ENCODE results near the gene SEC23A.
"Not testable (repeated sequence)": the region's sequence is repeated elsewhere in the genome, so short reads cannot be mapped to it uniquely, and the experiment has no call there.

SEC23A gene

DNA sequence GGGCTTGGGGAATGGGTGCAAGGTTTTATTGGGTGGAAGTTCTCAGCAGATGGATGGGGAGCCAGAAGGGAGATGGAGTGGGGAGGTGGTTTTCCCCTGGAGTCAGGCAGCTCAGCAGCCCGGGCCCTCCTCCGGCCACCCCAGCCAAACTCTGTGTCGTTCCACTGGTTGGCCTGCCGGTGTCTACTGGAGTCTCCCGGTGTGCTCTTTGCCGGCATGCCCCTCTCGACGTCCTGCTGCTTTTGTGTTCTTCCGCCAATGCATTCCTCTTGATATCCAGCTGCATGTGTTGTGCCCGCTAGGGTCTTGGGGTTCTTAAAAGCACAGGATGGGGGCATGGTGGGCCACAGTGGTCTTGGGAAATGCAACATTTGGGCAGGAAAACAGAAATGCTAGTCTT, 72.8 kb downstream of the SEC23A start:
- DNase-seq (ENCODE audit: low read depth in 2 of 2) = no peak

DNA sequence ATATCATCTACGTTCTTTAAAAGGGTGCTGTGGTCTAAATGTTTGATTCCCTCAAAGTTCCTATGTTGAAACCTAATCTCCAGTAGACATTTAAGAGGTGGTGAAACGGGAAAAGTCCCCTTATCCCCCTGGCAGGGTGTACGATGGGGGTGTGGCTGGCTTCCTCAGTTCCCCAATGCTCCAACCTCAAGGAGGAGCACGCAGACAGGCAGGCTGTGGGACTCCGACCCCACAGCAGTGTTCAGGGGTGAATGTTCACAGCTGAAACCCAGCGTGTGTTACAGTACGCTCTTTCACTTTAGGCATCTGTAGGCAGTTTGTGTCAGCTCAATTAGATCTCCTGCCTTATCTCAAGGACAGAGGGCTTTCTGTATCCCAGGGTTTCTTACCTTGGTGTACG, 73.2 kb downstream of the SEC23A start:
- no peak for DNase-seq (ENCODE audit: low read depth in 2 of 2)

DNA sequence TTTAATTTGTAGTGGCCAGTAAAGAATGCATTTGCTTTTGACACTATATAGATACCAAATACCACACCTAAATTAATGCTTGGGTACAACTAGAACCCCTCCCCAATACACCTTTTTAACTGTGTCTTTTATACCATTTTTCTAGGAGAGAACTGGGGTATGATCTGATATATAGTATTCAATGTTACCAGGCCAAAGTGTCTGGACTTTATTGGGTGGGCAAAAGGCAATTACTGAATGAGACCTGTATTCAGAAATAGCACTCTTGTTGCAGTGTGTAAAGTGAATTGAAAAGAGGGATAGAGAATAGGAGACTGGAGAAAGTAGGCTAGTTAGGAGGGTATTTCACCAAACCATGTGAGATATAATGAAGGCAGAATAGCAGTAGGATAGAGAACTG, 74.4 kb downstream of the SEC23A start:
- no peak for DNase-seq (ENCODE audit: low read depth in 2 of 2)

DNA sequence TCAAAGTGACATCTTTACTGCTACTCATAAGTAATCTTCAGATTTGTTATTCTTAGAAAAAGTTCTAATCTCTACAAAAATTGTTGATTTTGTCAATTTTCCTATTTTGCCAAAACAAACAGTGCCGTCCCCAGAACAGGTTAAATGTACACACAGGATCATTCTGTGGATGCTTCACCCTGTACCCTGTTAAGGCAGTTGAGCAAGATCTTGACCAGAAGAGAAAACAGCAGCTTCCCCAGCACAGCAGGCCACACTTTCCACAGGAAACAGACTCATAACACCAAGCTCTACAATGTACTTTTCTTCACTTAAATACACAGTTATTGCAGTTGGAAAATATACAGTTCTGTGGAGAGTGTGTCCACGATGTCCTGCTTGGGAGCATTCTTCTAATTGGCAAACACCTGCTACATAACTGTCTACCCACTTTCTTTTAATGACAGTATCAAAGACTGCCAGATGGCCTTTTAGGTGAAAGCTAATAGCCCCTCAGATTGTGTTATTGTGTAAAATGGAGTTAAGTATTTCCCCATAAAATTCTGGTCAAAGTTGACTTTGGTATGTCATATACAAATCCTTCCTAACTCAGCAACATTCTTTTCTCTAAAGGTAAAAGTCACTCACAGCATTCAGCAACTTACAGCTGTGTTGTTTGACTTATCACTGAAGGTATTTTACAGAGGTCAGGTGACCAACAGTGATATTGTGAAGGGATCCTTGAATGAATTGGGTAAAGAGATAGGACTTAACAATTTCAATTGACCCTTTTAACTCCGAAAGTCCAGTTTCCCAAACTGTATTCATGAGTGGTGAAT, 77.0 kb downstream of the SEC23A start:
- DNase-seq (ENCODE audit: low read depth in 2 of 2) = no peak

DNA sequence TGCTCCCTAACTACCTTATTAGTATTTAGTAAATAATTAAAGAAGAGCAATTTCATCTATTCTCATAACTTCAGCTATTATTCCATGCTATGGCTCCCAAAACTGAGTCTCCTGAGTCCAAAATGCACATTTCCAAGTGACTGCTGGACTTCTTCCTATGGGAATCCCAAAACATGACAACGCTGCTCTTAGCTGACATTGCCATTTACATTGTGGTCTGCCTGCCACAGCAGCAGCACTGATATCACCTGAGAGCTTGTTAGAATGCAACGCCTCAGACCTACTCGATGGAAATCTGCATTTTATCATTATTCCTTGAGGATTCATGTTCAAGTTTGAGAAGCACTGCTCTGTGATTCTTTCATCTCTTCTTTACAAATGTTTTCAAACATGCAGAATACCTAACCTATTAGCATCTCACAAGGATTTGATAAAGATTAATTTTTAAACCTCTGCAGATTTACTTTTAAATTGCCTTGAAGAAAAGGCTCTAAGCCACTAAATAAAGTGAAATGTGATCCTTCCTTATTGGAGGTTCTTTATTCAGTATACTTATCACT, 77.7 kb downstream of the SEC23A start:
- no peak for DNase-seq (ENCODE audit: low read depth in 2 of 2)

DNA sequence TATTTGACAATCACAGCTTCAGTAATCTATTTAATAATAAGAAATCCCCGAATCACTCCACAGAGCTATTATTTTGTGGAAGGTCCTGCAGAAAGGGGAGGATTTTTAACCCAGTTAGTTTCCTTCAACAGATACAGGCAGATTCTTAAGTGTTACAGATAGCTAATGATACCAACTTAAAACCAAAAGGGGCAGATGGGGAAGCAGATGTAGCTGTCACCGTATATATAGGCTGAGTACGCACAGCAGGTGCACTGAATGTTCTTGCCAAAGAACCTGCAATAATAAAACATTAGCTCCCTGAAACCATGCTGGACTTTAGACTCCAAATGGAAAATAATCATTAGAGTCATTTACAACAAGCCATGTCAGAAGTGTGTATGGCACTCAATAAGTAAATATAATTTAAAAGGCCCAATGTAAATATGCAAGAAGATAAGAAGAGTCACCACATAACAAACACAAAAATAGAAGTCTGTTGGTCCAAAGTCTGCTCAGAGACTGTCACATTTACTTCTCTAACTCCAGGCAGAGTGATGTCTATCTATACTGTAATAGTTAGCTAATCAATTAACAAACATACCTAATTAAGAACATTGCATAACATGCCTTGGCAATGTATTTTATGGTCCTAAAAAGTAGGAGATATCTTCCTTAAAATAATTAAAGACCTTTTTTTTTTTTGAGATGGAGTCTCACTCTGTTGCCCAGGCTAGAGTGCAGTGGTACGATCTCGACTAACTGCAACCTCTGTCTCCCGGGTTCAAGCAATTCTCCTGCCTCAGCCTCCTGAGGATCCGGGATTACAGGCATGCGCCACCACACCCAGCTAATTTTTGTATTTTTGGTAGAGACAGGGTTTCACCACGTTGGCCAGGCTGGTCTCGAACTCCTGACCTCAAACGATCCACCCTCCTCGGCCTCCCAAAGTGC, 78.8 kb downstream of the SEC23A start:
- DNase-seq (ENCODE audit: low read depth in 2 of 2) = no peak

DNA sequence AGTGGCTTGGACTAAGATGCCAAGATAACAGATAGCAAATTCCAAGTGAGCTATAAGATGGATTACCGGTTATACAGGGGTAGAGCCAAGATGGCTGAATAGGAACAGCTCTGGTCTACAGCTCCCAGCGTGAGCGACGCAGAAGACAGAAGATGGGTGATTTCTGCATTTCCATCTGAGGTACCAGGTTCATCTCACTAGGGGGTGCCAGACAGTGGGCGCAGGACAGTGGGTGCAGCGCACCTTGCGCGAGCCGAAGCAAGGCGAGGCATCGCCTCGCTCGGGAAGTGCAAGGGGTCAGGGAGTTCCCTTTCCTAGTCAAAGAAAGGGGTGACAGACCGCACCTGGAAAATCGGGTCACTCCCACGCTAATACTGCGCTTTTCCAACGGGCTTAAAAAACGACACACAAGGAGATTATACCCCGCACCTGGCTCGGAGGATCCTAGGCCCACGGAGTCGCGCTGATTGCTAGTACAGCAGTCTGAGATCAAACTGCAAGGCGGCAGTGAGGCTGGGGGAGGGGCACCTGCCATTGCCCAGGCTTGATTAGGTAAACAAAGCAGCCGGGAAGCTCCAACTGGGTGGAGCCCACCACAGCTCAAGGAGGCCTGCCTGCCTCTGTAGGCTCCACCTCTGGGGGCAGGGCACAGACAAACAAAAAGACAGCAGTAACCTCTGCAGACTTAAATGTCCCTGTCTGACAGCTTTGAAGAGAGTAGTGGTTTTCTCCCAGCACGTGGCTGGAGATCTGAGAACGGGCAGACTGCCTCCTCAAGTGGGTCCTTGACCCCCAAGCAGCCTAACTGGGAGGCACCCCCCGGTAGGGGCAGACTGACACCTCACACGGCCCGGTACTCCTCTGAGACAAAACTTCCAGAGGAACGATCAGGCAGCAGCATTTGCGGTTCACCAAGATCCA, 85.7 kb downstream of the SEC23A start:
- DNase-seq (ENCODE audit: low read depth in 2 of 2) = not testable (repeated sequence)

DNA sequence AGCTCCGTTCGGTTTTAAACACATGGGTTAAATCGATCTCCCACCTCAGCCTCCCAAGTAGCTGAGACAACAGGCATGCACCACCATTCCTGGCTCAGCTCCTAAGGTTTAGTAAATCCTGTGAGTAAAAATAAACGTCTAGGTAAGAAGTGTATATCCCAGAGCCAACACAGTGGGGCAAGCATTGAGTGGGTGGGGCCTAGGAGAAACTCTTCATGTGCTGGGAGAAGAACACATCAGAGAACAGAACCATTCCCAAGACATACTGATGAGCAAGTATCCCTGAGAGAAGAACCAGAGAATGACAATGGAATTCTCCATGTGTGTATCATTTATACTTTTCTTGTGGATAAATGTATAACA, 86.3 kb downstream of the SEC23A start:
- no peak for DNase-seq (ENCODE audit: low read depth in 2 of 2)

DNA sequence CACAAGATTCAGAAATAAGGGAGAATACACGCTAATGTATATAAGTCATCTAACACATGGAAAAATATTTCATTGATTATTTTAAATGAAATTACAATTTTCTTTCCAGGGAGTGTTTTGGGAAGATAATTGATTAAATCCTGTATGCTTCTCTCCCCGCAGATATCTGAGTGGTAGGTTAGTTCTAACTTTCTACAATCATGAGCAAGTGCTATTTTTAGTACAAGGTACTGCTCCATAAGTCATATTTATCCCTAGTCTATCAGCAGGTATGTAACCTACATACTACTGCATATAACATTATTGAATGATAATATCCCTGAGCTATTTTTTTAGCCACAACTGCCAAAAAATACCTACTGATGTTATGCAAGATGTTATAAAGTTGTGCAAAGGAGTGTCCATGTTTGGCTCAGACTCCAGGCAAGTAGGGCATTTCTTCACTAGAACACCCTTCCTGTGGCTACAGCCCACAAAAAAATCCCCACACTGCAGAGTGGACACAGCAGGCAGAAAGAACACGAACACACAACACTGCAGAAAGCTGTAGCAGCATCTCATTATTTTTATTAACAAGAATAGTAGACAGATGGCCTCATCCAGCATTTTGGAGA, 87.0 kb downstream of the SEC23A start:
- DNase-seq (ENCODE audit: low read depth in 2 of 2) = no peak

DNA sequence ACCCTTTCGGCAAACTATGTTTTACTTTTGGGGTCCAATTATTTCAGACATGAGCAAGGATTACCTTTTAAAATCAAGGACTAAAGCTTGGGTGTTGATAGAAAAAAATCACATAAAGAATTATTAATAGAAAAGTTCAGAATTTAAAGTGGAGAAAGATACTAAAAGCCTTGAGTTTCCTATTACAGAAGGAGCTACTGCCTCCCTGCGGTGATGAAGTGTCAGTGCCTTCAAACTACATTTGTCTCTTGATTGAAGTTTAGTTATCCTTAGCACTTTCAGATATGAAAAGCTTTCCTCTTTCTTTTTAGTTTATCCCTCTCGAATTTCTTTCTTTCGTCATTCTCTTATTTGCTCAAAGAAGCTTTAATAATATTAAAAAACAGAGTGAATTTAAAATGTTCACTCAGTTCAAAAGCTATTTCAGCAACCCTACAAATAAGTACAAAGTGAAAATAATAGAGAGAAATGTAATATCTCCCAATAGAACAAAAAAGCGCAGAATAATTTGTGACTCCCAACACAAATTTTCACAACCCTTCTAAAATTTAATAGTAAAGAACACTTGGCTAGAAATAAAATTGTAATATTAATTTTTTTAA, 87.6 kb downstream of the SEC23A start:
- no peak for DNase-seq (ENCODE audit: low read depth in 2 of 2)

DNA sequence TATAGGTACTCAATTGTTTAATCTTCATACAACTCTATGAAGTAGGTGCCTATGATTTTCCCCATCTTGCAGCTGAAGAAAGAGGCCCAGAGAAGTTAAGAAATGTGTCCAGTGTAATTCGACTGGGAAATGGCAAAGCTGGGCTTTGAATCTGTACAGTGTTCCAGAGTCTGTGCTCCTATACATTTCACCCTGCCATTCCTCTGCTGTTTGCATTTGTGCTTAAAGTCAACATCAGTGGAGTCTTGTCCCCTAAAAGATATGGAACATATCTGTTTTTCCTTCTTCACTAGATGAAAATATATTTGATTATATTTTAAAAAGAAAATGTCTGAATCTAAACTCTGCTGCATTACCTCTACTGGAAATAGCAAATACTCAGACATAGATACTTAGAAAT, 88.6 kb downstream of the SEC23A start:
- no peak for DNase-seq (ENCODE audit: low read depth in 2 of 2)

DNA sequence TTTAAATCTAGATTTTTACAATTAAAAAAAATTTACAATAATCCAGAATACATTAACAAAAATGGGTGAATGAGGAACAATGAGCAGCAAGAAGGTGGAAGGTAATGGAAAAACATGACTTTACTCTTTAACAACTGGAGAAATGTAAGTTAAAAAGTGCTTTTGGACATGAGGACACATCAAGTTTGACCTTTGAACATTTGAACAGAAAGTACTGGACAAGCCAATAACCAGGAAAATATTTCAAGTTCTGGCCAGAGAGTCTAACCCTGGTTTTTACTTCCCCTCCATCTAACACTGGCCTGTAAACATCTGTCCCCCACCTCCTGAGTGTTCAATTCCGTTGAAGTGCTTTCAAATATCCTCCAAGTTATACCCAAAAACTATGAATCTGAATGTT, 94.1 kb downstream of the SEC23A start:
- not testable (repeated sequence) for DNase-seq (ENCODE audit: low read depth in 2 of 2)

DNA sequence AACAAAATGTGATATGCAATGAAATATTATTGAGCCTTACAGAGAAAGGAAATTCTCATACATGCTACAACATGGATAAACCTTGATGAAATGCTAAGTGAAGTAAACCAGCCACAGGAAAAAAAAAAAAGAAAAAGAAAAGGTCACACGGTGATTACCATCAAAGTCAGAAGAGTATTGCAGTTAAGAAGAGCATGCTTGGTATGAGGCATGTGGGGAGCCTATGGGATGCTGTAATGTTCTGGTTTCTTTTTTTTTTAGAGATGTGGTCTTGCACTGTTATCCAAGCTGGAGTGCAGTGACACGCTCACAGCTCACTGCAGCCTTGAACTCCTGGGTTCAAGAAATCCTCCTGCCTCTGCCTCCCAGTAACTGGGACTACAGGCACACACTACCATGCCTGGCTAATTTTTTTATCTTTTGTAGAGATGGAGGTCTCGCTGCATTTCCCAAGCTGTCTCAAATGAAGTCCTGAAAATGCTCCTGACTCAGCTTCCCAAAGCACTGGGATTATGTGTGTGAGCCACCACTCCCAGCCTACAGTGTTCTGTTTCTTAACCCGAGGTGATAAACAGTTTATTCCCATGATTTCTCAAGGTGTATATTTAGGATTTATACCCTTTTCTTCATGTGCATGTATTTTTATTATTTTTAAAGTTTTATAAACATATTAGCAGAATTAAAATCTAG, 96.2 kb downstream of the SEC23A start:
- no peak for DNase-seq (ENCODE audit: low read depth in 2 of 2)

DNA sequence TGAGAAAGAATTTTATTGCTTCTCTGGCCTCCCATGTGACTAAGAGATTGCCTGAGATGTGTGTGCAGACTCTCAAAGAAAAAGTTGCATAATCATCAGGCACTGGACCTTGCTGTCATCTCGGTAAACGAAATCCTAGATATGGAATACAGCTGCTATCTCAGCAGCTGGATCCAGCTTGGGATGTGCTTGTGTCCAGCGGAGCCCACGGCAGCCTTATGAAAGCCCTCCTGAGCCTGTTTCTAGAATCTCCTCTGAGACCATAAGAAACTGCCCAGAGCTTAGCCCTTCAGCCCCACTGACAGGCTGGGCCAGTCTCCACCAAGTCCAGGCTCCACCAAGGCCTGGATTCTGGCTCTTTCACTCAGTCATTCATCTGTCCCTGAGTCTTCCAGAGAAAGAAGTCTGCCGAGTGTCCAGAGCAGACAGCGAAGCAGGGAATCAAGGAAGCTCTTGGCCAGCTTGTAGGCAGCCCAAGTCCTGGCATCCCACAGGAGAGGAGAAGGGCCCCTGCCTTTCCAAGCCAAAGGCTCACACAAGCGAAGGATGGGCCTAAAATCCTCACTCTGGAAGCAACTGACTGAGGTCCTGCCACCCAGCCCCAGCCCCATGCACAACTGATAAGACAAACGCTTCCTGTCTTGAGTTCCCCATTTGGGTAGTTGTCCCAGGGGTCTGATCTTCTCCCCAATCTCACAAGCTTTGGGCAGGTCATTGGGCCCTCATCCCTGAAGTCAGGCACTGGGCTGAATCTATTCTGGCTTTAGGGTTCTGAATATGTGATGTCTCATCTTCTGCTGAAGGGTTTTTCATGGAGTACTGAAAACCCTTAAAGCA, 97.8 kb downstream of the SEC23A start:
- no peak for DNase-seq (ENCODE audit: low read depth in 2 of 2)

DNA sequence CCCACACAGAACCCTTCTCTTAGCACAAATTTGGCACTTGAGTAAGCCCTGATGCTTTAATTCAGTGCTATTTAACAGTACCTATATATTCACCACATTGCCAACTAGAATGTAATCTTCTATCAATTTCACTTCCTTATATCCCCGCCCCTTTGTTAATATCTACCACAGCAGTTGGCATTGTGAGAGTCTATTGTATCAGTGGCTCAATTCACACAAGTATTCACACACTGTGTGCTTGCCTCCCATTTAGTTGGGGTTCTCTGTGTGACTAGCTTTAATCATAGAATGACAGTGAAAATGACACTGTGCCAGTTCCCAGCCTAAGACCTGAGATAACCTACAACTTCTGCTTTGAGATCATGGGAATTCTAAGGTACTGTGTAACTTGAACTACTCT, 103.1 kb downstream of the SEC23A start:
- DNase-seq (ENCODE audit: low read depth in 2 of 2) = no peak

DNA sequence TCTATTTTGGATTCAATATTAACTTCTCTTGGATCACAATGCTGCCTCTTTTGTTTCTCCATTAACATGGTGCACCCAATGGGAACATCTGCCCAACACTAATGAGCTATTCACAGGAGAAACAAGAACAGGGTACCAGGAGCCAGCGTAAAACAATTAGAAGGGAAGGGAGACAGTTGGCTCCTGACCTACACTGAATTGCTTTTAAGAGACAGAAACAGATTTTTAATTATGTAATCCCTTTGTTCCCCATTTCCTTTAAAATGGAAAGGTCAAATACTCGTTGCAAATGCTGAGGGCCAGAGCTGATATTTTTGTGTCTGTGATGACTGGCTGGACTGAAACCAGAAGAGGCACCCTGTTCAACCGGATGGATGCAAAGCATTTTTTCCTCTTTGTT, 108.3 kb downstream of the SEC23A start:
- no peak for DNase-seq (ENCODE audit: low read depth in 2 of 2)

DNA sequence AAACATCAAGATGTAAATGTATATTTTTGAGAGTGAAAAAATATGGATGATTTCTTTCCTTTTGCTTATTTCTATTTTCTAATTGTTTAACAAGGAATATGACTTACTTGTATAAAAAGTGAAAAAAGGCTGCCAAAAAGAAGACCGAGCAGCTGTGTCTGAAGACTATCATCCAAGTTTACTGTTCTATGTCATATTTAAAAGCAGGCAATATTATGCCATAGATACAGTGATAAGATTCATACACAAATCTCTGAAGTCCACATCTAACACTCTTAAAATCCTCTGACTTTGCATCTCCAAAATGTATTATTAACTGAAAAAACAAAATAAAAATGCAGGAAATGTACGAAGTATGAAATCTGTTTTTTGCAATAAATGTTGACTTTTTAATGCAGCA, 109.1 kb downstream of the SEC23A start:
- DNase-seq (ENCODE audit: low read depth in 2 of 2) = no peak

DNA sequence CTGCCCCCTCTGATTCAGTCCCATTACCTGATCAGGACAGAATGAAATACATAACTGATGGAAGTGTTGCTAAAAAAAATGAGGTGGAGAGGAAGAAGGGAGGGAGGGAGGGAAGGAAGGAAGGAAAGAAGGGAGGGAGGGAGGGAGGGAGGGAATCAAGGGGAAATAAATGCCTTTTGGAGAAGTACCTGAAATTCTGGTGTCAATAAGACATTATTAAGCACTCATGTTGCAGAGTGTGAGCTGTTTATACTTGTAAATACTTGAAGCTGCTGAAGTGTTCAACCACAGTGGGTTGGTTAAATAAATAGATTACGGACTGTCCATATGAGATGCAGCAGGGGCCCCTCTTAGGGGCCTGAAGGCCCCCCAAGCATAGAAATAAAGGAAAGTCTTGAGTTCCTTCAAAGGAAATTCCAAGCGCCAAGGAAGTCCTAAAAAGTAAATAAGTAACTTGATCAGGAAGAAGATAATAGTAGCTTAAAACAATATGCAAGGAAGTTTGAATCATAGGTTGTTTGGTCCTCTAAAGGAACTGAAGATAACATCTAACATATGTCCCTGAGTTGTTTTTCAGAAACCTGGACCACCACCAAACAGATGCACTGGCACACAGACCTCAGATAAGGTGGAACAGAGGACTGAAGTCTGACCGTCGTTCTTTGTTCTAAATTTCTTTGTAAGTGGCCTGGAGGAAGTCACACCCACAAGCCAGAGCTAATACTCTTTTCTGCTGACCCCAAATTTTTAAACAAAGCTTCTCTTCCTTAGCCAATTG, 110.8 kb downstream of the SEC23A start:
- DNase-seq (ENCODE audit: low read depth in 2 of 2) = no peak
